ENCODE data around the gene BNIP1. TPM values are rescaled to one million over a fixed set of nuclear protein-coding genes. Genes with fewer than 3 reads are reported as not detected.

BNIP1 gene
- polyA plus RNA-seq, 4 donors, result 10.4 to 16.8 (median 15.0) TPM

GRCh38 chr5:173205916-173206315 is 61.6 kb downstream of the BNIP1 start:
- FAIRE-seq (no peak), DNase-seq (no peak)
- Histone ChIP-seq H3K36me3 (ENCODE audit: control insufficient read depth in 3 of 3, insufficient read depth in 2 of 3, low read depth in 1 of 3, low read length in 3 of 3) (no peaks in the 10 kb centered on the region), H3K27ac (ENCODE audit: low read depth in 1 of 3, low read length in 2 of 3) (no peak overlapping the region), H3K27me3 (ENCODE audit: control insufficient read depth in 3 of 3, insufficient read depth in 3 of 3, low read length in 3 of 3) (peaks cover 0 to 19% (median 16%) of the 10 kb centered on the region in 3 donors), H3K9me3 (ENCODE audit: control insufficient read depth in 2 of 2, insufficient read depth in 1 of 2, low read depth in 1 of 2, low read length in 1 of 2) (no peaks in the 10 kb centered on the region), H3K4me1 (ENCODE audit: control insufficient read depth in 3 of 3, insufficient read depth in 2 of 3, low read depth in 1 of 3, low read length in 2 of 3) (no peaks in the 10 kb centered on the region), H3K4me3 (ENCODE audit: low read depth in 1 of 3, low read length in 3 of 3) (no peak overlapping the region)
- WGBS, 3 donors, result 69 to 74% (median 71%) methylated on average over 6 of the region's 6 CpGs

GRCh38 chr5:173208296-173208695 is 64.0 kb downstream of the BNIP1 start:
- DNase-seq, result no peak
- Histone ChIP-seq H3K4me3 (ENCODE audit: low read depth in 1 of 3, low read length in 3 of 3) (no peak overlapping the region), H3K27me3 (ENCODE audit: control insufficient read depth in 3 of 3, insufficient read depth in 3 of 3, low read length in 3 of 3) (peaks cover 0 to 6% (median 3%) of the 10 kb centered on the region in 3 donors), H3K36me3 (ENCODE audit: control insufficient read depth in 3 of 3, insufficient read depth in 2 of 3, low read depth in 1 of 3, low read length in 3 of 3) (no peaks in the 10 kb centered on the region), H3K4me1 (ENCODE audit: control insufficient read depth in 3 of 3, insufficient read depth in 2 of 3, low read depth in 1 of 3, low read length in 2 of 3) (no peaks in the 10 kb centered on the region), H3K27ac (ENCODE audit: low read depth in 1 of 3, low read length in 2 of 3) (no peak overlapping the region), H3K9me3 (ENCODE audit: control insufficient read depth in 2 of 2, insufficient read depth in 1 of 2, low read depth in 1 of 2, low read length in 1 of 2) (no peaks in the 10 kb centered on the region)
- 83 to 88% (median 88%) methylated on average over 7 of the region's 7 CpGs for WGBS, 3 donors
- FAIRE-seq, result no peak

GRCh38 chr5:173210877-173211276 is 66.5 kb downstream of the BNIP1 start:
- no peaks in the 10 kb centered on the region for H3K4me1 ChIP-seq (ENCODE audit: control insufficient read depth in 3 of 3, insufficient read depth in 2 of 3, low read depth in 1 of 3, low read length in 2 of 3)
- no peak for DNase-seq
- H3K9me3 ChIP-seq (ENCODE audit: control insufficient read depth in 2 of 2, insufficient read depth in 1 of 2, low read depth in 1 of 2, low read length in 1 of 2), result no peaks in the 10 kb centered on the region
- H3K27me3 ChIP-seq (ENCODE audit: control insufficient read depth in 3 of 3, insufficient read depth in 3 of 3, low read length in 3 of 3), result peaks cover 0 to 6% (median 0%) of the 10 kb centered on the region in 3 donors
- H3K36me3 ChIP-seq (ENCODE audit: control insufficient read depth in 3 of 3, insufficient read depth in 2 of 3, low read depth in 1 of 3, low read length in 3 of 3), result no peaks in the 10 kb centered on the region
- 89 to 90% (median 89%) methylated on average over 8 of the region's 8 CpGs for WGBS, 3 donors
- FAIRE-seq, result no peak
- no peak overlapping the region for H3K4me3 ChIP-seq (ENCODE audit: low read depth in 1 of 3, low read length in 3 of 3)
- H3K27ac ChIP-seq (ENCODE audit: low read depth in 1 of 3, low read length in 2 of 3), result no peak overlapping the region

- no peak overlapping the region for H3K27ac ChIP-seq (ENCODE audit: low read depth in 1 of 3, low read length in 2 of 3)
- peaks cover 0 to 3% (median 0%) of the 10 kb centered on the region in 3 donors for H3K27me3 ChIP-seq (ENCODE audit: control insufficient read depth in 3 of 3, insufficient read depth in 3 of 3, low read length in 3 of 3)
- no peaks in the 10 kb centered on the region for H3K4me1 ChIP-seq (ENCODE audit: control insufficient read depth in 3 of 3, insufficient read depth in 2 of 3, low read depth in 1 of 3, low read length in 2 of 3)
- WGBS, 3 donors, result 75 to 81% (median 76%) methylated on average over 6 of the region's 6 CpGs
- DNase-seq (no peak), FAIRE-seq (no peak)
- no peak overlapping the region for H3K4me3 ChIP-seq (ENCODE audit: low read depth in 1 of 3, low read length in 3 of 3)
- H3K36me3 ChIP-seq (ENCODE audit: control insufficient read depth in 3 of 3, insufficient read depth in 2 of 3, low read depth in 1 of 3, low read length in 3 of 3), result no peaks in the 10 kb centered on the region
- no peaks in the 10 kb centered on the region for H3K9me3 ChIP-seq (ENCODE audit: control insufficient read depth in 2 of 2, insufficient read depth in 1 of 2, low read depth in 1 of 2, low read length in 1 of 2)
Observed at GRCh38 chr5:173211284-173211683, 67.0 kb downstream of the BNIP1 start.

GRCh38 chr5:173213236-173213933 is 69.1 kb downstream of the BNIP1 start:
- DNase-seq (no peak), FAIRE-seq (no peak)
- 92 to 96% (median 95%) methylated on average over 37 to 49 of the region's 49 CpGs for WGBS, 3 donors
- Histone ChIP-seq H3K4me1 (ENCODE audit: control insufficient read depth in 3 of 3, insufficient read depth in 2 of 3, low read depth in 1 of 3, low read length in 2 of 3) (no peaks in the 10 kb centered on the region), H3K27me3 (ENCODE audit: control insufficient read depth in 3 of 3, insufficient read depth in 3 of 3, low read length in 3 of 3) (peaks cover 0 to 6% (median 3%) of the 10 kb centered on the region in 3 donors), H3K4me3 (ENCODE audit: low read depth in 1 of 3, low read length in 3 of 3) (no peak overlapping the region), H3K27ac (ENCODE audit: low read depth in 1 of 3, low read length in 2 of 3) (no peak overlapping the region), H3K9me3 (ENCODE audit: control insufficient read depth in 2 of 2, insufficient read depth in 1 of 2, low read depth in 1 of 2, low read length in 1 of 2) (no peaks in the 10 kb centered on the region), H3K36me3 (ENCODE audit: control insufficient read depth in 3 of 3, insufficient read depth in 2 of 3, low read depth in 1 of 3, low read length in 3 of 3) (no peaks in the 10 kb centered on the region)

Other genes starting within 250 kb of the BNIP1 start
- 10 to 100 TPM; 34.4 to 99.2 (median 43.2) TPM for gene RPL26L1, start 185.1 kb upstream of the BNIP1 start, polyA plus RNA-seq
- gene ATP6V0E1, start 160.8 kb upstream of the BNIP1 start, polyA plus RNA-seq, result 100 to 1,000 TPM; 170 to 230 (median 199) TPM
- gene CREBRF, start 88.2 kb upstream of the BNIP1 start, polyA plus RNA-seq, result 10 to 100 TPM in 1 of 4 donors, 1 to 10 TPM in 3; 3.8 to 26.0 (median 6.1) TPM
- 1 to 10 TPM in 1 of 4 donors, under 1 TPM in 1, not detected in 2; 0.03 to 3.5 TPM for gene NKX2-5, start 90.7 kb downstream of the BNIP1 start, polyA plus RNA-seq
- 10 to 100 TPM in 1 of 4 donors, 1 to 10 TPM in 1, under 1 TPM in 1, not detected in 1; 0.65 to 12.1 (median 1.4) TPM for gene STC2, start 183.9 kb downstream of the BNIP1 start, polyA plus RNA-seq

Data from small intestine (tissue), 7 donors.